ENCODE data around the gene ZNF839.

ZNF839 gene

DNA sequence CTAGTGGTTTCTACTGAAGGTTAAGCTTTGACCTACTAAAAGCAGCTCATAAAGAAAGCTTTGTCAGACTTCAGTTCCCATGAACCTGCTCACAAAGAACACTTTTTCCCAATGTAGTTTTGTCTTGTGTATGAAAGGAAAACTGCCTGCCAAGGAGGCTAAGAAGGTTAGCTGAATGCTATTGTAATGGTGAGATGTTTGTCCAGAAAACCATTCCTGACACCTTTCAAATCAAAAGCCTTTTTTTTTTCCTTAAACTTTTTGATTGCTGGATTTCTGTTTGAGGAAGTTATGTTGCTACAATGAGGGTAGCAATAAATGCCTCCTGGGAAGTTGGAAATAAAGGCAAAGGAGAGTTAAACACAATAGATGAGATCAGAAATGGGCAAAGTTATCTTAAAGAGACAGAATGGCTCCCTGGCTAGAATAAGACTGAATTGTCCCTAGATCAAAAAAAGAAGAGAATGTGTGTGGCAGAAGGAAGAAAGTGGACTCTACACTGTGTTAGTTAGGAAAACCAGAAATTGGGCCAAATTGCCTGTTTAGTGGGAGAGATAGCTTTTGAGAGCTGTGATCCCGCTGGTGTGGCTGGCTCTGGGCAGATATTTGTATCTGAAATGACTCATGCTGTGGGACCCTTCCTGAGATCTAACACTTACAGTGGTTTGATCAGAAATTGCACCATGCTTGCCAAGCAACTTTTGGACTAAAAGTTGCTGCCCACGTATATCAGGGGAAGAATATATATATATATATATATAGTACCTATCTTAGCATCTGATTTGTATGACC lies 70.7 kb downstream of the ZNF839 start:
- no peak for DNase-seq

Measured in bone marrow (tissue), 2 donors.